HepG2 (cell line): ENCODE data around the gene PLVAP. TPM values are rescaled to one million over a fixed set of nuclear protein-coding genes. Genes with fewer than 3 reads are reported as not detected.

ENCODE experiments used
- DMAP1 ChIP-seq: IDR thresholded peaks from 2 replicates; pipeline ENCODE4 v1.6.1; 2016
- GABPB1 ChIP-seq: IDR thresholded peaks from 2 replicates; pipeline ENCODE4 v1.6.1; 2016; ENCODE audit warnings: mild to moderate bottlenecking, missing genetic modification reagents, moderate library complexity, missing compliant biosample characterization
- LCORL ChIP-seq, 2 experiments: fragments of 450-650 bp in 1 of 2; sonication (generic) in 1 of 2; formaldehyde crosslinking in 1 of 2; IDR thresholded peaks; 2 replicates each; pipeline versions ENCODE4 v1.5.0 to v1.6.1; 2017 to 2020; ENCODE audit warnings: antibody characterized with exemption in 1 of 2, missing genetic modification reagents in 1 of 2
- POLR2A ChIP-seq, 2 experiments: IDR thresholded peaks; 2 replicates each; pipeline ENCODE4 v1.6.1; 2011; ENCODE audit warnings: low read depth in 2 of 2, low read length in 2 of 2, mild to moderate bottlenecking in 1 of 2, moderate library complexity in 1 of 2; ENCODE audit not compliant: insufficient read depth in 1 of 2
- YY1 ChIP-seq: IDR thresholded peaks from 2 replicates; pipeline ENCODE4 v1.6.1; 2011; ENCODE audit warnings: low read length, low read depth, moderate library complexity, mild to moderate bottlenecking; ENCODE audit not compliant: insufficient read depth, insufficient replicate concordance
- polyA plus RNA-seq, 8 experiments: library from polyadenylated mRNA; depleted of rRNA in 3 of 8; stranded (reverse) in 7 of 8; unstranded in 1 of 8; fragments of >200 nt; fragmentation: Illumina TruSeq in 4 of 8; extraction: Trizol in 4 of 8; gene quantifications; 2 replicates each; pipeline versions ENCODE4 v1.2.1 to v1.2.3, GENCODE V29; 2011 to 2016; ENCODE audit warnings: low read depth in 4 of 8, missing spikeins in 1 of 8, mixed read lengths in 1 of 8; ENCODE audit not compliant: insufficient read depth in 1 of 8
- total RNA-seq, 5 experiments: library from RNA; depleted of rRNA; stranded (reverse); fragments of >200 nt; fragmentation: Illumina TruSeq; extraction: Trizol; gene quantifications; 2 replicates each; pipeline ENCODE4 v1.2.3, GENCODE V29; 2016; ENCODE audit warnings: low read depth in 1 of 5
- TF ChIP-seq, protein P1 (sequence below): sonication (generic); formaldehyde crosslinking; IDR thresholded peaks from 2 replicates; pipeline ENCODE4 v1.4.0; 2020; ENCODE audit warnings: missing genetic modification reagents
- TF ChIP-seq, protein P2 (sequence below): sonication (generic); formaldehyde crosslinking; IDR thresholded peaks from 2 replicates; pipeline ENCODE4 v1.5.0; 2020; ENCODE audit warnings: missing genetic modification reagents
- TF ChIP-seq, protein P3 (sequence below), 2 experiments: fragments of 450-650 bp in 1 of 2; sonication (generic) in 1 of 2; formaldehyde crosslinking in 1 of 2; IDR thresholded peaks; 2 replicates each; pipeline versions ENCODE4 v1.6.1 to v1.8.0; 2016 to 2022; ENCODE audit warnings: antibody characterized with exemption in 1 of 2, mild to moderate bottlenecking in 1 of 2, missing genetic modification reagents in 1 of 2
- TF ChIP-seq, protein P4 (sequence below): sonication (generic); formaldehyde crosslinking; IDR thresholded peaks from 2 replicates; pipeline ENCODE4 v1.8.0; 2022; ENCODE audit warnings: missing genetic modification reagents, mild to moderate bottlenecking, inconsistent platforms, borderline replicate concordance

The PLVAP gene
- total and polyA plus RNA-seq, 2 of the 13 experiments (the other 11 are each of a cell fraction or from before 2014, with no cell fraction given): 0.26 TPM; not detected in 1

GRCh38 chr19:17405250-17406045 is 28.3 kb upstream of the PLVAP start, which contains the start of gene BST2 (continued):
- TF ChIP-seq, protein P1, sequence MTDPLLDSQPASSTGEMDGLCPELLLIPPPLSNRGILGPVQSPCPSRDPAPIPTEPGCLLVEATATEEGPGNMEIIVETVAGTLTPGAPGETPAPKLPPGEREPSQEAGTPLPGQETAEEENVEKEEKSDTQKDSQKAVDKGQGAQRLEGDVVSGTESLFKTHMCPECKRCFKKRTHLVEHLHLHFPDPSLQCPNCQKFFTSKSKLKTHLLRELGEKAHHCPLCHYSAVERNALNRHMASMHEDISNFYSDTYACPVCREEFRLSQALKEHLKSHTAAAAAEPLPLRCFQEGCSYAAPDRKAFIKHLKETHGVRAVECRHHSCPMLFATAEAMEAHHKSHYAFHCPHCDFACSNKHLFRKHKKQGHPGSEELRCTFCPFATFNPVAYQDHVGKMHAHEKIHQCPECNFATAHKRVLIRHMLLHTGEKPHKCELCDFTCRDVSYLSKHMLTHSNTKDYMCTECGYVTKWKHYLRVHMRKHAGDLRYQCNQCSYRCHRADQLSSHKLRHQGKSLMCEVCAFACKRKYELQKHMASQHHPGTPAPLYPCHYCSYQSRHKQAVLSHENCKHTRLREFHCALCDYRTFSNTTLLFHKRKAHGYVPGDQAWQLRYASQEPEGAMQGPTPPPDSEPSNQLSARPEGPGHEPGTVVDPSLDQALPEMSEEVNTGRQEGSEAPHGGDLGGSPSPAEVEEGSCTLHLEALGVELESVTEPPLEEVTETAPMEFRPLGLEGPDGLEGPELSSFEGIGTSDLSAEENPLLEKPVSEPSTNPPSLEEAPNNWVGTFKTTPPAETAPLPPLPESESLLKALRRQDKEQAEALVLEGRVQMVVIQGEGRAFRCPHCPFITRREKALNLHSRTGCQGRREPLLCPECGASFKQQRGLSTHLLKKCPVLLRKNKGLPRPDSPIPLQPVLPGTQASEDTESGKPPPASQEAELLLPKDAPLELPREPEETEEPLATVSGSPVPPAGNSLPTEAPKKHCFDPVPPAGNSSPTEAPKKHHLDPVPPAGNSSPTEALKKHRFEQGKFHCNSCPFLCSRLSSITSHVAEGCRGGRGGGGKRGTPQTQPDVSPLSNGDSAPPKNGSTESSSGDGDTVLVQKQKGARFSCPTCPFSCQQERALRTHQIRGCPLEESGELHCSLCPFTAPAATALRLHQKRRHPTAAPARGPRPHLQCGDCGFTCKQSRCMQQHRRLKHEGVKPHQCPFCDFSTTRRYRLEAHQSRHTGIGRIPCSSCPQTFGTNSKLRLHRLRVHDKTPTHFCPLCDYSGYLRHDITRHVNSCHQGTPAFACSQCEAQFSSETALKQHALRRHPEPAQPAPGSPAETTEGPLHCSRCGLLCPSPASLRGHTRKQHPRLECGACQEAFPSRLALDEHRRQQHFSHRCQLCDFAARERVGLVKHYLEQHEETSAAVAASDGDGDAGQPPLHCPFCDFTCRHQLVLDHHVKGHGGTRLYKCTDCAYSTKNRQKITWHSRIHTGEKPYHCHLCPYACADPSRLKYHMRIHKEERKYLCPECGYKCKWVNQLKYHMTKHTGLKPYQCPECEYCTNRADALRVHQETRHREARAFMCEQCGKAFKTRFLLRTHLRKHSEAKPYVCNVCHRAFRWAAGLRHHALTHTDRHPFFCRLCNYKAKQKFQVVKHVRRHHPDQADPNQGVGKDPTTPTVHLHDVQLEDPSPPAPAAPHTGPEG (CRISPR knock-in tag): 0 out of 2 replicates have a peak, but pooled peaks have one; percentile 28
- TF ChIP-seq, protein P2, sequence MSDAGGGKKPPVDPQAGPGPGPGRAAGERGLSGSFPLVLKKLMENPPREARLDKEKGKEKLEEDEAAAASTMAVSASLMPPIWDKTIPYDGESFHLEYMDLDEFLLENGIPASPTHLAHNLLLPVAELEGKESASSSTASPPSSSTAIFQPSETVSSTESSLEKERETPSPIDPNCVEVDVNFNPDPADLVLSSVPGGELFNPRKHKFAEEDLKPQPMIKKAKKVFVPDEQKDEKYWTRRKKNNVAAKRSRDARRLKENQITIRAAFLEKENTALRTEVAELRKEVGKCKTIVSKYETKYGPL (CRISPR knock-in tag): no peak
- TF ChIP-seq, protein P3, sequence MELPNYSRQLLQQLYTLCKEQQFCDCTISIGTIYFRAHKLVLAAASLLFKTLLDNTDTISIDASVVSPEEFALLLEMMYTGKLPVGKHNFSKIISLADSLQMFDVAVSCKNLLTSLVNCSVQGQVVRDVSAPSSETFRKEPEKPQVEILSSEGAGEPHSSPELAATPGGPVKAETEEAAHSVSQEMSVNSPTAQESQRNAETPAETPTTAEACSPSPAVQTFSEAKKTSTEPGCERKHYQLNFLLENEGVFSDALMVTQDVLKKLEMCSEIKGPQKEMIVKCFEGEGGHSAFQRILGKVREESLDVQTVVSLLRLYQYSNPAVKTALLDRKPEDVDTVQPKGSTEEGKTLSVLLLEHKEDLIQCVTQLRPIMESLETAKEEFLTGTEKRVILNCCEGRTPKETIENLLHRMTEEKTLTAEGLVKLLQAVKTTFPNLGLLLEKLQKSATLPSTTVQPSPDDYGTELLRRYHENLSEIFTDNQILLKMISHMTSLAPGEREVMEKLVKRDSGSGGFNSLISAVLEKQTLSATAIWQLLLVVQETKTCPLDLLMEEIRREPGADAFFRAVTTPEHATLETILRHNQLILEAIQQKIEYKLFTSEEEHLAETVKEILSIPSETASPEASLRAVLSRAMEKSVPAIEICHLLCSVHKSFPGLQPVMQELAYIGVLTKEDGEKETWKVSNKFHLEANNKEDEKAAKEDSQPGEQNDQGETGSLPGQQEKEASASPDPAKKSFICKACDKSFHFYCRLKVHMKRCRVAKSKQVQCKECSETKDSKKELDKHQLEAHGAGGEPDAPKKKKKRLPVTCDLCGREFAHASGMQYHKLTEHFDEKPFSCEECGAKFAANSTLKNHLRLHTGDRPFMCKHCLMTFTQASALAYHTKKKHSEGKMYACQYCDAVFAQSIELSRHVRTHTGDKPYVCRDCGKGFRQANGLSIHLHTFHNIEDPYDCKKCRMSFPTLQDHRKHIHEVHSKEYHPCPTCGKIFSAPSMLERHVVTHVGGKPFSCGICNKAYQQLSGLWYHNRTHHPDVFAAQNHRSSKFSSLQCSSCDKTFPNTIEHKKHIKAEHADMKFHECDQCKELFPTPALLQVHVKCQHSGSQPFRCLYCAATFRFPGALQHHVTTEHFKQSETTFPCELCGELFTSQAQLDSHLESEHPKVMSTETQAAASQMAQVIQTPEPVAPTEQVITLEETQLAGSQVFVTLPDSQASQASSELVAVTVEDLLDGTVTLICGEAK (IDR thresholded peaks at IDR 0.05): no peak
- TF ChIP-seq, protein P3 (CRISPR knock-in tag; IDR thresholded peaks at IDR 0.05): peak; percentile 75; the same call in 1 of the 2 replicates
- TF ChIP-seq LCORL (IDR thresholded peaks at IDR 0.05): no peak
- peak; percentile 73 for TF ChIP-seq LCORL (CRISPR knock-in tag; IDR thresholded peaks at IDR 0.05)
- TF ChIP-seq YY1: peak; percentile 63
- peak in 1 of 2 experiments; percentile 78; a peak in 3 of 4 replicates for TF ChIP-seq POLR2A (IDR thresholded peaks at IDR 0.05; ENCODE audit: insufficient read depth in 1 of 2, low read depth in 2 of 2, low read length in 2 of 2)
- peak; percentile 50 for TF ChIP-seq DMAP1 (CRISPR knock-in tag)
- 0 out of 2 replicates have a peak, but pooled peaks have one; percentile 43 for TF ChIP-seq GABPB1 (CRISPR knock-in tag)
- TF ChIP-seq, protein P4, sequence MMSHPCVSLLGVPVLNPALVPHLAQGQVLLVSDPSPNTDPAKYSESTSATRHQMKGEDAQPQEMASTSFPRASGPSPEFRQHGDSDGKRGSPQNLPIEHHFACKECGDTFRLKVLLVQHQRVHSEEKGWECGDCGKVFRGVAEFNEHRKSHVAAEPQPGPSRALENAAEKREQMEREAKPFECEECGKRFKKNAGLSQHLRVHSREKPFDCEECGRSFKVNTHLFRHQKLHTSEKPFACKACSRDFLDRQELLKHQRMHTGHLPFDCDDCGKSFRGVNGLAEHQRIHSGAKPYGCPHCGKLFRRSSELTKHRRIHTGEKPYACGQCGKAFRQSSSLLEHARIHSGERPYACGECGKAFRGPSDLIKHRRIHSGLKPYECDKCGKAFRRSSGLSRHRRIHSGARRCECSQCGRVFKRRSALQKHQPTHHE (CRISPR knock-in tag): no peak
